ENCODE data around the gene PIK3CB.
"Not testable (repeated sequence)": the region's sequence is repeated elsewhere in the genome, so short reads cannot be mapped to it uniquely, and the experiment has no call there.

PIK3CB gene

DNA sequence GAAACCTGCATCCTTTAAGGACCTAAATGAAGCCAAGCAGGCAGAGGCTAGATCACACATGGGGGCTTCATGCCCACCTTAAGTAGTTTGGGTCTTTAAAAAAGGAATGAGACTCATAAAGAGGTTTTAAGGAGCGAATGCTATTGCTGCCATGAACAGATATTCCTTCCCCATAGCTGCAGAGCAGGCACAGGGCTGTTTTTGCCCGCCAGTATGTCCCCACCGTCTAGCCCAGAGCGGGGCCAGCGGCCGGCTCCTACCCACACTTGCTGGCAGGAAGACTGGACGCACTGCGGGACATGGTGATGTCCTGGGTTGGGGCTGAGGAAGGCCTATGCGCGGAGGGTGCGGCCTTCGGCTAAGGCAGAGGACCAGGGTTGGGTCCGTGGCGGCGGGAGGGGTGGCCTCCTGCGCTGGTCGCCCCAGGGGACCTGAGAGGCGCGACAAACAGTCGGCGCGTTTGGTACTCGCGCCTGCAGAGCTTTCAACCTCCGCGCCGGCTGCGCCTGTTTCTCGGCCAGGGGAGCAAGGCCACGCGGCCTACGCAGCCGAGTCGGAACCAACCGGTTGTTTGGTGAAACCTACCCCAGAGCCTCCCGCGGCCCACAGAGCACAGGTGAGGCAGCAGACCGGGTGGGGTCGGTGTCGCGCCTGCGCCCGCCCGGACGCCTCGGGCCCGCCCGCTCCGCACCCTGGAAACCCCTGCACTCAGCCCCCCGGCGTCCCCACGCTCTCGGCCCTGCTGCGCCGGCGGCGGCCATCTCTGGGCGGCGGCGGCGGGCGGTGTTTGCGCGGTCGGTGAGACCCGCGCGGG, 226.2 kb downstream of the PIK3CB start, which contains the start of gene FAIM:
Gene FAIM, plus strand, starts transcription at position 450 of the 814 bp plus-strand sequence. CDS start 10,956 bp downstream, outside the sequence.
- peak in 1 of 2 experiments; percentile 46 for DNase-seq (ENCODE audit: low read depth in 2 of 2)

DNA sequence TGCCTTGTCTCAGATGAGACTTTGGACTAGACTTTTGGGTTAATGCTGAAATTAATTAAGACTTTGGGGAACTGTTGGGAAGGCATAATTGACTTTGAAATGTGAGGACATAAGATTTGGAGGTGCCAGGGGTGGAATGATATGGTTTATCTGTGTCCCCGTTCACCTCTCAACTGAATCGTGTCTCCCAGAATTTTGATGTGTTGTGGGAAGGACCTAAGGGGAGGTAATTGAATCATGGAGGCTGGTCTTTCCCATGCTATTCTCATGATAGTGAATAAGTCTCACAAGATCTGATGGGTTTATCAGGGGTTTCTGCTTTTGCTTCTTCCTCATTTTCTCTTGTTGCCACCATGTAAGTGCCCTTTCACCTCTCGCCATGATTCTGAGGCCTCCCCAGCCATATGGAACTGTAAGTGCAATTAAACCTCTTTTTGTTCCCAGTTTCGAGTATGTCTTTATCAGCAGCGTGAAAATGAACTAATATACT, 230.6 kb downstream of the PIK3CB start:
- DNase-seq (ENCODE audit: low read depth in 2 of 2) = not testable (repeated sequence)
